GM20000 (cell line): Measurements from ENCODE around the gene SYT17.

Source experiments
- DNase-seq: peaks from one replicate; pipeline ENCODE4 v3.0.0; 2012; ENCODE audit warnings: low spot score
- TF ChIP-seq, protein P1 (sequence below): IDR thresholded peaks from 2 replicates; pipeline ENCODE4 v1.5.1; 2012; ENCODE audit warnings: mild to moderate bottlenecking, control low read depth; ENCODE audit errors: extremely low read depth, missing control alignments

SYT17 gene

DNA sequence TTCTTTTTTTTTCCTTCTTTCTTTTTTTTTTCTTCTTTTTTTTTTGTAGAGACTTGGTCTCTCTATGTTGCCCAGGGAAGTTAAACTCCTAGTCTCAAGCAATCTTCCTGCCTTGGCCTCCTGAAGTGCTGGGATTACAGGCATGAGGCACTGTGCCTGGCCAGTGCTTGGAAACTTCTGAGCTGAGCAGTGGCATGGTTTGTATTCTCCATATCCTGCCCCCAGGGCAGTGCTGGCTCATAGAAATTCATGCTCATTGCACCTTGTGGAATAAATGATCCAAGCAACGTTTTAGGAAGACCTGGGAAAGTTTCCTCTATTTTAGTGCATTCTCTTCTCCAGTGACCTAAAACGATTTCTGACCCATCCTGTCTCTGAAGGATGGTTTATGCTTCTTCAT is 16.7 kb upstream of the SYT17 start:
- TF ChIP-seq, protein P1, sequence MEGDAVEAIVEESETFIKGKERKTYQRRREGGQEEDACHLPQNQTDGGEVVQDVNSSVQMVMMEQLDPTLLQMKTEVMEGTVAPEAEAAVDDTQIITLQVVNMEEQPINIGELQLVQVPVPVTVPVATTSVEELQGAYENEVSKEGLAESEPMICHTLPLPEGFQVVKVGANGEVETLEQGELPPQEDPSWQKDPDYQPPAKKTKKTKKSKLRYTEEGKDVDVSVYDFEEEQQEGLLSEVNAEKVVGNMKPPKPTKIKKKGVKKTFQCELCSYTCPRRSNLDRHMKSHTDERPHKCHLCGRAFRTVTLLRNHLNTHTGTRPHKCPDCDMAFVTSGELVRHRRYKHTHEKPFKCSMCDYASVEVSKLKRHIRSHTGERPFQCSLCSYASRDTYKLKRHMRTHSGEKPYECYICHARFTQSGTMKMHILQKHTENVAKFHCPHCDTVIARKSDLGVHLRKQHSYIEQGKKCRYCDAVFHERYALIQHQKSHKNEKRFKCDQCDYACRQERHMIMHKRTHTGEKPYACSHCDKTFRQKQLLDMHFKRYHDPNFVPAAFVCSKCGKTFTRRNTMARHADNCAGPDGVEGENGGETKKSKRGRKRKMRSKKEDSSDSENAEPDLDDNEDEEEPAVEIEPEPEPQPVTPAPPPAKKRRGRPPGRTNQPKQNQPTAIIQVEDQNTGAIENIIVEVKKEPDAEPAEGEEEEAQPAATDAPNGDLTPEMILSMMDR = no peak
- DNase-seq = no peak

DNA sequence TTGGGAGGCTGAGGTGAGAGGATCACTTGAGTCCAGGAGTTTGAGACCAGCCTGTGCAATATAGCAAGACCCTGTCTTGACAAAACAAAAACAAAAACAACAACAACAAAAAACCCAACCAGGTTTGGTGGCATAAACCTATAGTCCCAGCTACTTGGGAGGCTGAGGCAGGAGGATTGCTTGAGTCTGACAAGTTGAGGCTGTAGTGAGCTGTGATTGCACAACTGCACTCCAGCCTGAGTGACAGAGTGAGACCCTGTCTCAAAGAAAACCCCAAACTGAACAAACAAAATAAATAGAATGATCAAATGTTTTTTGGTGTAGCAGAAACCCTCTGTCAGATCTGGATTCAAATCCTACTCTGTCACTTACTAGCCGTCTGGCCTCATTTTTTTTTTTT is 16.0 kb upstream of the SYT17 start:
- TF ChIP-seq, protein P1 = no peak
- DNase-seq = no peak

DNA sequence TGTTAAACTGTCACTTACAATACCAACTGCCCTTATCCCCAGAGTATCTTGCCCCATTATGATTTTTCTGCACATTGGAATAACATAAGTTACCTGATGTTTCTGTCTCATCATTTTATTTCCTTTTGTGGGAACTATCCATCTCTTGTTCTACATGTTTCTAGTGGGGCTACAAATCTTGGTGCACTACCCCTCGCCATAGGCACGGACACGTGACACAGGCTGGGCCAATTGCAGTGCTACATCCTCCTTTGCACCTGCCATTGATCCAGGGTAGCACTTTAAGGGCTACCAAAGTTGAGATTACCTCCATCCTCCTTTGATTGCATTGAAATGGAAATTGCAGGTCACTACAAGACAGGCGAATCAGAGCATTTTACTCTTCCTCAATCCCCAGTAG is 14.2 kb upstream of the SYT17 start:
- DNase-seq = no peak
- TF ChIP-seq, protein P1 = no peak

DNA sequence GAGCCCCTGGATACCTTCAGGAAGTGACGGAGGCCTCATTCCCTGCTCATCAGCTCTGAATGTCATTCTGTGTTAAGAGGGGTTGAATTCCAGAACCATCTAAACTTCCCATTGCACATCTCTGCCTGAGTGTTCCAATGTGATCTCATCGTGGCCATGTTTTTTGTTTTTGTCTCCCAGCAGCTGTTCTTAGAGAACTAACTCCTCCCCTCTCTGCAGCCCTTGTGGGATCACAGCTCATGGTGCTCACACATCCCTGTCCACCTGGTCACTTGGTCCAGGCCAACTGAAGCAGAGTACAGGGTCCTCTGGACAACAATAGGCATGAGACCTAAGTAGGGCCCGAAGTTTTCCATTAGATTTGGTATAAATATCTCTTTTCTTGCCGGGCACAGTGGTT is 6.0 kb upstream of the SYT17 start:
- TF ChIP-seq, protein P1 = no peak
- DNase-seq = no peak

DNA sequence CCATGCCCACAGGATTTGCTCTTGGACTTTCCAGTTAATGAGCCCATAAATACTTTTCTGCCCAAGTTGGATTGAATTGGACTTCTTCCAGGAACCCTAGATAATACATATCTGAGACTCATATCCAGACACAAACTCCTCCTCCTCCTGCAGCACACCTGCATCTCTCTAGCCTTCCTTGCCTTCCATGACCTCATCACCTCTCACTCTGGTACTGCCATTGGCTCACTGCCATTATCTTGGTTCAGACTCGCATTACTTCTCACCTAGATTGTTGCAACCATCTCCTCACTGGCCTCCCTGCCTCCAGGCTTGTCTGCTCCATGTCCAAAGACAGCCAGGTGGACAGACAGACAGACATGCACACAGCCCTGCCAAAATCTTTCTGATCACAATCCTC is 4.8 kb upstream of the SYT17 start:
- no peak for DNase-seq

DNA sequence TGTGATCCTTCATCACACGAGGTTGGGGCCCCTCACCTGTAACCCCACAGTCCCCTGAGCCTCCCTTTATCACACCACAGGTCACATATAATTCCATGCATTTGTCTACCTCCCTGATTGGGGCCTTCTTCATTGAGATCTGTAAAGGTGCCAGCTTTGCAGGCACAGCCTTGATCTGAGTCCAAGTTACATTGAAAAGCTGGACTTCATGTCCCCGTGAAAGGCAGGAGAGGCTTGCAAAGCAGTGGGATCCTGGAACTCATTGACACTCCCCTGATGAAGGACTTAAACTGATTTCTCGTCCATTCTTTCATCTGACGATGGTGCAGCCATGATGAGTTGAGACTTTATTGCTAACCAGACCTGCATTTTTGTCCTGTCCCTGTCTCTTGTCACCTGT is 3.8 kb upstream of the SYT17 start:
- TF ChIP-seq, protein P1 = no peak
- no peak for DNase-seq

More for the DNA sequence above, 4.8 kb upstream of the SYT17 start:
- TF ChIP-seq, protein P1 = no peak

DNA sequence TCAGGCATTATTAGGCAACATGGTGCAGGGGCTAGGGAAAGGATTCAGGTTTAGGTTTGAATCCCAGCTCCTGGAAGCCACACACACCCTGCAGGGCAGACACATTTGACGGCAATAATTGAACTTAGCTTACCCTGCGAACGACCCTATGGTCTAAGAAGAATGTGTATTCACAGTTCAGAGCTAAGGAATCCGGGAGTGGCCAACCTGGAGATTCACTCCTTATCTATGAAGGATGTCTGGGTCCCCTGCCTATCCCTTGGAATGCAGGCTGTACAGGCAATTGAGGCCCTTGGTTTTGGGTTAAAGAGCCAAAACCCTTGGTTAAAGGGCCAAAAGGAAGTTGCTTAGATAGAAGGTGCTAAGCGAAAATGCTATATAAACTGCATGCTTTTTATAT is 2.9 kb upstream of the SYT17 start:
- no peak for DNase-seq
- TF ChIP-seq, protein P1 = no peak

DNA sequence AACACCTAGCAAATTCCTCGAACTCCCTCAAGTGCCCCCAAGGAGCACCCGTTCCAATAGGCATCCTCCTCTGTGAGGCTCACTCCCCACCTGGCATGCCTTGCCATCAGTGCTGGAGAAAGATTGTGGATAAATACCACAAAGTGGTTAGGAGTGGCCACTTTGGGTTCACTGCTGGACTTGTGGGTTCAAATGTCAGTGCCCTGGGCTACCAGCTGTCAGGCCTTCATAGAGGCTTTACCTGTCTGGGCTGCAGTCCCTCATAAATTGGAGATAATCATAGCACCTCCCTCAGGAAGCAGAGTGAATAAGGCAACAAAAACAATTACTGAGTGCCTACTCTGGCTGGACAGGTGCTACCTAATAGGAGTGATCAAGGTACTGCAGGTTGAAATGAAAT is 1.5 kb upstream of the SYT17 start:
- no peak for DNase-seq

More for the DNA sequence above, 1.5 kb upstream of the SYT17 start:
- TF ChIP-seq, protein P1 = no peak
